Calu3 (cell line): ENCODE data around the gene CLIP2. TPM values are rescaled to one million over a fixed set of nuclear protein-coding genes. Genes with fewer than 3 reads are reported as not detected.
"Not testable (repeated sequence)": the region's sequence is repeated elsewhere in the genome, so short reads cannot be mapped to it uniquely, and the experiment has no call there.

Experiments used
- BruUV-seq: library from RNA; stranded (reverse); fragments of 400-500 nt; replicated peaks from 2 replicates; lab custom pipeline; 2021; lab: Mats Ljungman, UMichigan
- CTCF ChIA-PET: fragments of 300-600 bp; sonication (Branson Sonifier 250); formaldehyde crosslinking; loops from one replicate; lab custom pipeline; 2022; ENCODE audit warnings: antibody characterized with exemption; lab: Charles Lee
- DNase-seq: peaks from one replicate; pipeline ENCODE4 v3.0.0; 2022
- H3K27ac Mint-ChIP-seq: one replicate; pipeline ENCODE4 v1.8.0; 2022; ENCODE audit warnings: mixed read lengths; ENCODE audit not compliant: unreplicated experiment
- H3K27me3 Mint-ChIP-seq: one replicate; pipeline ENCODE4 v1.8.0; 2022; ENCODE audit warnings: mixed read lengths; ENCODE audit not compliant: unreplicated experiment
- H3K36me3 Mint-ChIP-seq: one replicate; pipeline ENCODE4 v1.8.0; 2022; ENCODE audit warnings: mild to moderate bottlenecking, moderate library complexity, mixed read lengths; ENCODE audit not compliant: insufficient read depth, unreplicated experiment
- H3K4me1 Mint-ChIP-seq: one replicate; pipeline ENCODE4 v1.8.0; 2022; ENCODE audit warnings: mild to moderate bottlenecking, low read depth, mixed read lengths; ENCODE audit not compliant: unreplicated experiment
- H3K4me3 Mint-ChIP-seq: one replicate; pipeline ENCODE4 v1.8.0; 2022; ENCODE audit warnings: mild to moderate bottlenecking, low read depth, moderate library complexity, mixed read lengths; ENCODE audit not compliant: unreplicated experiment
- H3K9me3 Mint-ChIP-seq: one replicate; pipeline ENCODE4 v1.8.0; 2022; ENCODE audit warnings: low read depth, mixed read lengths; ENCODE audit not compliant: unreplicated experiment
- intact Hi-C: fragments of 100-400 bp; cut with micrococcal nuclease; formaldehyde crosslinking; loops from one replicate; pipeline ENCODE4 v1.10.0; 2022; ENCODE audit not compliant: unreplicated experiment
- total RNA-seq: library from RNA; stranded (reverse); gene quantifications from 2 replicates; pipeline ENCODE4 v1.2.3, GENCODE V29; 2022
- TF ChIP-seq, protein P1 (sequence below): fragments of 200-600 bp; IDR thresholded peaks from one replicate; pipeline ENCODE4 v1.8.0; 2022; ENCODE audit warnings: antibody characterized with exemption; ENCODE audit not compliant: unreplicated experiment

The CLIP2 gene
- total RNA-seq, 1 experiment from 2014 or later, result 22.4 TPM

DNA sequence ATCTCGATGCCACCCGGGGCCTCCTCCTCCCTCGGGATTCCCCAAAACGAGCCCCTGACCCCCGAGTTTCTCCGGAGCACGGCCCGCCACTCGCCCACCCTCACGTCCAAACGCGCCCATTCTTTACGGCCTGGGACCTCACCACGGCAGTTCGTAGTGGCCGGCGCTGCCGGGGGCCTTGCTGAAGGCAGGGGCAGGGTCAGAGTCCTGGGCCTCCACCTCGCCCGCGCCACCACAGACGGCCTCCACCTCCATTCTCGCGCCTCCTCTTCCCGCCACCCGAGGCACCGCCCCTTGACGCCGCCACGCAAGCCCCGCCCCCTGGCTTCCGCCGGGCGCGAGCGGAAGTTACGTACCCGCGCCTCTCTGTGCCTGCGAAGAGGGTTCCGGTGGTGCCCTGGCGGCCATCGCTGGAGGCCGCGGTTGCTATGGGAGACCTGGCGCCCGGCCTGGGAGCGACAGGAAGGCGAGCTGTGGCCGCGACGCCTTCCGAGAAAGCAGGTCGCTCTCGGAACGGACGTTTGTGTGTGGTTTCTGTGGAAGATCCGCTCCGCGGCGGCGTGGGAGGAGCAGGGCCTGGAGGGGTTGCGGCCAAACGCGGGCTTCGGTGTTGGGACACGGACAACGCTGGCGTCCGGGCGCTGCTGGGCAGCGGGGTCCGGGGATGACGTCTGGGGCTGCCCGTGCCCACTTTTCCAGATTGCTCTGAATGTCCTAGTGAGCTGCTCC is 34.9 kb upstream of the CLIP2 start, which contains the start of gene RFC2:
Gene RFC2 (minus strand): TSS at position 271 of the 729 bp plus-strand sequence. CDS start 16 bp downstream, at position 255.
- peak within 1 kb of the TSS; percentile 86 for H3K27ac Mint-ChIP-seq
- no peaks in the 10 kb centered on the region for H3K9me3 Mint-ChIP-seq
- peaks cover 39% of the 10 kb centered on the region for H3K36me3 Mint-ChIP-seq
- BruUV-seq, result no TSS peak
- H3K27me3 Mint-ChIP-seq, result no peaks in the 10 kb centered on the region
- intact Hi-C loops, result no loop called here
- TF ChIP-seq, protein P1, sequence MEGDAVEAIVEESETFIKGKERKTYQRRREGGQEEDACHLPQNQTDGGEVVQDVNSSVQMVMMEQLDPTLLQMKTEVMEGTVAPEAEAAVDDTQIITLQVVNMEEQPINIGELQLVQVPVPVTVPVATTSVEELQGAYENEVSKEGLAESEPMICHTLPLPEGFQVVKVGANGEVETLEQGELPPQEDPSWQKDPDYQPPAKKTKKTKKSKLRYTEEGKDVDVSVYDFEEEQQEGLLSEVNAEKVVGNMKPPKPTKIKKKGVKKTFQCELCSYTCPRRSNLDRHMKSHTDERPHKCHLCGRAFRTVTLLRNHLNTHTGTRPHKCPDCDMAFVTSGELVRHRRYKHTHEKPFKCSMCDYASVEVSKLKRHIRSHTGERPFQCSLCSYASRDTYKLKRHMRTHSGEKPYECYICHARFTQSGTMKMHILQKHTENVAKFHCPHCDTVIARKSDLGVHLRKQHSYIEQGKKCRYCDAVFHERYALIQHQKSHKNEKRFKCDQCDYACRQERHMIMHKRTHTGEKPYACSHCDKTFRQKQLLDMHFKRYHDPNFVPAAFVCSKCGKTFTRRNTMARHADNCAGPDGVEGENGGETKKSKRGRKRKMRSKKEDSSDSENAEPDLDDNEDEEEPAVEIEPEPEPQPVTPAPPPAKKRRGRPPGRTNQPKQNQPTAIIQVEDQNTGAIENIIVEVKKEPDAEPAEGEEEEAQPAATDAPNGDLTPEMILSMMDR, result no peak
- peak; percentile 95 for DNase-seq
- H3K4me1 Mint-ChIP-seq, result peaks cover 8% of the 10 kb centered on the region
- H3K4me3 Mint-ChIP-seq, result peak within 1 kb of the TSS; percentile 95
- CTCF ChIA-PET, result interaction anchor here (0.8 kb wide), 1 partner anchor 33 kb away, joined by 3 read pairs; no protein-coding TSS in a partner anchor

DNA sequence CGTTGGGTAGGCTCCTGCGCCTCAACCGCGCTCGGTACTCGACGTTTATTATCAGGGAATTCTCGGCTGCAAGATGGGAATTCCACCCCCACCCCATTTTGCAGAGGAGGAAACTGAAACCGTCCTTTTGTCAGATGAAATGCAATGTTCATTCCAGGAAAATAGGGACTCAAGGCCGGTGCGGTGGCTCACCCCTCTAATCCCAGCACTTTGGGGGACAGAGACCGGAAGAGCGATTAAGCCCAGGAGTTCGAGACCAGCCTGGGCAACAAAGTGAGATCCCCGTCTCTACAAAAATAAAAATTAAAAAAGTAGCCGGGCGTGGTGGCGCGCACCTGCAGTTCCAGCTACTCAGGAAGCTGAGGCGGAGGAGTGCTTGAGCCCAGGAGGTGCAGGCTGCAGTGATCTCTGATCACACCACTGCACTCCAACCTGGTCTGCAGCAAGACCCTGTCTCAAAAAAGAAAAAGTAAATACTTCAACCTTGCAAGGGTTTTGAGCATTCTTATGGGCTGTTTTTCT is 34.3 kb upstream of the CLIP2 start:
- Mint-ChIP-seq H3K4me1 (peaks cover 8% of the 10 kb centered on the region), H3K9me3 (no peaks in the 10 kb centered on the region), H3K27ac (peak overlapping the region; percentile 86), H3K36me3 (peaks cover 36% of the 10 kb centered on the region), H3K4me3 (peak overlapping the region; percentile 95), H3K27me3 (no peaks in the 10 kb centered on the region)
- TSS peak; percentile 85 for BruUV-seq
- TF ChIP-seq, protein P1, result no peak
- CTCF ChIA-PET, result interaction anchor here (0.8 kb wide), 1 partner anchor 33 kb away, joined by 3 read pairs; no protein-coding TSS in a partner anchor
- intact Hi-C loops, result no loop called here
- DNase-seq, result no peak

- intact Hi-C loops, H3K4me1 Mint-ChIP-seq, H3K9me3 Mint-ChIP-seq, DNase-seq, H3K27me3 Mint-ChIP-seq, BruUV-seq, H3K27ac Mint-ChIP-seq, CTCF ChIA-PET: not testable (repeated sequence)
- Mint-ChIP-seq H3K4me3 (peak overlapping the region; percentile 95), H3K36me3 (peaks cover 31% of the 10 kb centered on the region)
Measured at GRCh38 chr7:74255461-74255860, 33.7 kb upstream of the CLIP2 start.

GRCh38 chr7:74256491-74257408 is 32.5 kb upstream of the CLIP2 start:
- CTCF ChIA-PET, result no interaction called here
- H3K4me3 Mint-ChIP-seq, result peak overlapping the region; percentile 17
- no peak for DNase-seq
- H3K4me1 Mint-ChIP-seq, result no peaks in the 10 kb centered on the region
- H3K36me3 Mint-ChIP-seq, result peaks cover 23% of the 10 kb centered on the region
- H3K9me3 Mint-ChIP-seq, result no peaks in the 10 kb centered on the region
- H3K27ac Mint-ChIP-seq, result no peak overlapping the region
- BruUV-seq, result no TSS peak
- TF ChIP-seq, protein P1, result no peak
- intact Hi-C loops, result no loop called here
- no peaks in the 10 kb centered on the region for H3K27me3 Mint-ChIP-seq
